RWPE2 (cell line): ENCODE measurements around the gene DLST.
A peak's percentile ranks its signal among the peaks of the same experiment; 100 is the strongest.

Source experiments
- ATAC-seq: fragments of 200-7000 bp; cut with Tn5 transposase; 3 replicates; pipeline ENCODE4 v1.9.1; 2021; ENCODE audit warnings: low read depth
- DNase-seq: peaks from one replicate; pipeline ENCODE4 v3.0.0-alpha.2; 2020; ENCODE audit warnings: low spot score
- H3K27ac ChIP-seq: fragments of 450-650 bp; 2 replicates; pipeline ENCODE4 v1.5.1; 2017; ENCODE audit warnings: mild to moderate bottlenecking; ENCODE audit not compliant: poor library complexity, severe bottlenecking
- H3K27me3 ChIP-seq: fragments of 250-450 bp; sonication (Bioruptor Pico); 2 replicates; pipeline ENCODE4 v1.5.1; 2021; ENCODE audit warnings: mild to moderate bottlenecking, moderate library complexity; ENCODE audit not compliant: insufficient read depth, poor library complexity, severe bottlenecking
- H3K36me3 ChIP-seq: fragments of 250-450 bp; sonication (Bioruptor Pico); 2 replicates; pipeline ENCODE4 v1.5.1; 2020; ENCODE audit warnings: low read depth, mild to moderate bottlenecking, moderate library complexity
- H3K4me1 ChIP-seq: fragments of 250-450 bp; sonication (Bioruptor Pico); 2 replicates; pipeline ENCODE4 v1.5.1; 2021; ENCODE audit warnings: mild to moderate bottlenecking, moderate library complexity; ENCODE audit not compliant: insufficient read depth, poor library complexity, severe bottlenecking
- H3K4me3 ChIP-seq: fragments of 250-450 bp; sonication (Bioruptor Pico); 2 replicates; pipeline ENCODE4 v1.5.1; 2021; ENCODE audit warnings: mild to moderate bottlenecking, moderate library complexity; ENCODE audit not compliant: severe bottlenecking
- H3K9me3 ChIP-seq: fragments of 250-450 bp; sonication (Bioruptor Pico); 2 replicates; pipeline ENCODE4 v1.5.1; 2021; ENCODE audit warnings: mild to moderate bottlenecking, moderate library complexity; ENCODE audit not compliant: severe bottlenecking
- CTCF ChIP-seq: fragments of 450-650 bp; IDR thresholded peaks from one replicate; pipeline ENCODE4 v1.5.1; 2017; ENCODE audit warnings: mild to moderate bottlenecking, moderate library complexity; ENCODE audit not compliant: poor library complexity, severe bottlenecking

The DLST gene

DNA sequence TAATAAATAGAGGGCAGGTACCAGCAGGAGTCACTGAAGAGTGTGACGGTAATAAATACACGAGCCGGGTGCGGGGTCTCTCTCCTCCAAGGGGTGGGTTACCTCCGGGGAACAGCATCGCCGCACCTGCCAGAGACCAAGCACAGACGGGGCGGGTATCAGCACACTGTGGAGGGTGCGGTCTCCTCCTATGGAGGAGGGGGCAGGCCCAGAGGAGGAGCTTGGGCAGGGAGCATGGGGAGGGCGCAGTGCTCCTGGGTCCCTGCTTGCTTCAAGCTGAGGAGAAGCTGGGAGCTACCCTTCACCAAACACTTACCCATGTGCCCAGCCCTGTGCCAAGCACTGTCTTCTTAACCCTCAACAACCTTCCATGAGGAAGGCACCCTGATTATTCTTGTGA is 60.9 kb downstream of the DLST start:
- Histone ChIP-seq H3K4me1 (peaks cover 12% of the 10 kb centered on the region), H3K4me3 (no peak overlapping the region), H3K36me3 (peaks cover 53% of the 10 kb centered on the region), H3K27me3 (no peaks in the 10 kb centered on the region), H3K9me3 (no peaks in the 10 kb centered on the region), H3K27ac (no peak overlapping the region)
- no peak for TF ChIP-seq CTCF
- no peak for ATAC-seq
- DNase-seq = no peak

DNA sequence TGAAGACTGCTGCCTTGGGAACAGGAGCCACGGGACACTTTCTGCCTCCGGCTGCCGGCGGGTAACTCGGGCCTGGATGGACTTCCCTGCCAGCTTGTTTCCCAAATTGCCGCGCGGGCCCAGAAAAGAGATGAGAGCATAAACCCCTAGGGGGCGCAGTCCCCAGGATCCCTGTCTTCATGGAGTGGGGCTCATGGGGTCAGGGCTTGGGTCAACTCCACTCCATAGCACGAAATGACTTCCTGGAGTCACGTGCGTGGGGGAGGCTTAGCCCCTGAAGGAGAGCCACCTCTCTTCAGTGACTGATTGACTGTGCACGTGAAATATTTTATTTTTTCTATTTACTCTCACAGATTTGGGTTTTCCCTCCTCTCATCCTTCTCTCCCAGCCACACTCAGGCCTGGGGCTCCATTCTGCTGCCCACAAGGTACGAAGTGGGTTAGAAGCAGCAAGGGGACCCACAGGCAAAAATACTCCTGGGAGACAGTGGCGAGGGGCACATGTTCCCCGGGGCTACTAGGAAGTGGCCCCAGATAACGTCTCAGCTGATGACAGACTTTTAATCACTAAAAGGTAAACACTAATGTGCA is 63.6 kb downstream of the DLST start:
- peak; percentile 34 for TF ChIP-seq CTCF
- Histone ChIP-seq H3K36me3 (peaks cover 80% of the 10 kb centered on the region), H3K27me3 (no peaks in the 10 kb centered on the region), H3K4me3 (no peak overlapping the region), H3K4me1 (peaks cover 3% of the 10 kb centered on the region), H3K27ac (no peak overlapping the region), H3K9me3 (no peaks in the 10 kb centered on the region)
- DNase-seq (no peak), ATAC-seq (no peak)

- DNase-seq (no peak), ATAC-seq (peak; percentile 75)
- TF ChIP-seq CTCF = peak; percentile 94
- no peak overlapping the region for H3K4me3 ChIP-seq
- no peaks in the 10 kb centered on the region for H3K27me3 ChIP-seq
- H3K36me3 ChIP-seq = peaks cover 85% of the 10 kb centered on the region
- H3K27ac ChIP-seq = no peak overlapping the region
- H3K9me3 ChIP-seq = no peaks in the 10 kb centered on the region
- H3K4me1 ChIP-seq = no peaks in the 10 kb centered on the region
These were observed 64.3 kb downstream of the DLST start for GRCh38 chr14:74945852-74946658.

DNA sequence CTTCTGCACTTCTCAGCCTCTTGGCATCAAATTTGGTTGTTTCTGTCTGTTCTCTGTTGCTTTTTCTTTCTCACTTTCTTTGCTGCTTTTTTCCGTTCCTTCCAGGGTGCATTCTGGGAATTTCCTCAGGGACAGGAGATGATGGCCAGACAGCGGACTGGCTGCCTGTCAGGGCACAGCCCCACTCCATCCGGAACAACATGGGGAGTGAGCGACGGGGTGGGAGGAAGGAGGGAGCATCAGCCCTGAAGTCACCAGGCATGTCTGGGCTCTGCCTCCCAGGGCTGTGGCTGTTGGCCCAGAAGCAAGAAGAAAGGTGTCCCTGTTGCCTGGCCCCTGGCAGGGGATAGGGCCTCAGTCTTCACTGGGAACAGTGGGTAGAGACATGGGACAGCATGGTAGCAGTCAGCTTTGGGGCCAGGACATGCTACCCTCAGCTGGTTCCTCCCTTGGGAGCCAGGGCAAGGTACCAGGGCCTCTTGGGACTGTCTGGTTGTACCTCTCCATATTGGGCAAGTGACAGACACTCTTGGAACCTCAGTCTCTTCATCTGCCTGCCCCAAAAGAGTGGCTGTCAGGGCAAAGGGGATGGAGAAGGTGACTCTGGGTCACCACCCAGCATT is 65.1 kb downstream of the DLST start:
- no peaks in the 10 kb centered on the region for H3K9me3 ChIP-seq
- H3K36me3 ChIP-seq = peaks cover 89% of the 10 kb centered on the region
- ATAC-seq (peak; percentile 35; the same call in 1 of the 3 replicates), DNase-seq (no peak)
- H3K27ac ChIP-seq = no peak overlapping the region
- no peaks in the 10 kb centered on the region for H3K27me3 ChIP-seq
- no peaks in the 10 kb centered on the region for H3K4me1 ChIP-seq
- TF ChIP-seq CTCF = peak; percentile 62
- no peak overlapping the region for H3K4me3 ChIP-seq
